Measurements from ENCODE around the gene CHURC1.

CHURC1 gene

DNA sequence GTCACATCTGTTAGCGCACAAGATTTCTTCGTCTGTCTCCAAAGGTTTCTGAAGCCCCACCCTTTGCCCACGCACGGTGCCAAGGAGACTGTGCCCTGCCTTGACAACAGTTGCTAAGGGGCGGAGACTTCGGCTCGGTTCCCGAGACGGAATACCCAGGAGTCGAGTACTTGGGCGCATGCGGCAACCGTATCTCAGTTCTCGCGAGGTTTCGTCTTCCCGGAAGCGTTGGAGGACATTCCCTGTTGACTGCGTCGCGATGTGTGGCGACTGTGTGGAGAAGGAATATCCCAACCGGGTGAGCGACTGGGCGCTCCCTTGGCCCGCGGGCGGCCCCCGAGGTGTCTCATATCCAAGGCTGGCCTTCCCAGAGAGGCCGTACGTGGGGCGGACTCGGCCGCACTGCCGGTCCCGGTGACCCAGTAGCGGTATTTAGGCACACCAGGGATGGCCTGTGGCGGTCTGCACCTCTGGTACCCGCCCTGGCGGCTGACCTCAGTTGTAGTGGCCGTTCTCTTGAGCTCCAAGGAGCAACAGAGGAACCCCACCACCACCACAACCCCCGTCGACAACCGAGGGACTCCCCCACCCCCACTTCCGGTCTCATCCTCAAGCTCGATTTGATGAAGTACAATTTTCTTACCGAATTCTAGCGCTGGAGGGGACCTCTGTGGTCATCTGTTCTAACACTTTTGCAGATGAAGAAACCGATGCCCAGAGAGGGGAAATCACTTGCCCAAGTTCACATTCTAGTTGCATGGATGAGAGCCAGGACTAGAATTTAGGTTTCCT is at the start of gene CHURC1:
TSS of gene CHURC1 (plus strand) at position 219 of the 792 bp plus-strand sequence. CDS start at position 260, 41 bp downstream.
- peak; percentile 98 for DNase-seq

DNA sequence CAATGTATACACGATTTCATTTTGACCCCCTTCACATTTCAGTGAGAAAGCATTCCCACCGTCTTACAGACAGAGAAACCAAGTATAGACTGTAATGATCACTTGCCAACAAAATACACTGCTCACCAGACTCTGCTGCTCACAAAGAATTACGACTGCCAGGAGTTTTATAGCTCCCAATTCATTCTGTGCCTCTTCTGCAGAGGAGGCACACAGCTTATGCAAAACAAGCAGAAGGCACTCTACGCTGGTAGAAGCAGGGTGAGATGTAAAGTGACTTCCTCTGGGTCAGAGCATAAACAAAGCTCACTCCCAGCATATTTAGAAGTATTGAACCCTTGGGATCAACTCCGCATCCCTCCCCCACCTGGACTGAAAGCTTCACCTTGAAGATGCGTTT is 49.1 kb upstream of the CHURC1 start:
- DNase-seq = no peak

DNA sequence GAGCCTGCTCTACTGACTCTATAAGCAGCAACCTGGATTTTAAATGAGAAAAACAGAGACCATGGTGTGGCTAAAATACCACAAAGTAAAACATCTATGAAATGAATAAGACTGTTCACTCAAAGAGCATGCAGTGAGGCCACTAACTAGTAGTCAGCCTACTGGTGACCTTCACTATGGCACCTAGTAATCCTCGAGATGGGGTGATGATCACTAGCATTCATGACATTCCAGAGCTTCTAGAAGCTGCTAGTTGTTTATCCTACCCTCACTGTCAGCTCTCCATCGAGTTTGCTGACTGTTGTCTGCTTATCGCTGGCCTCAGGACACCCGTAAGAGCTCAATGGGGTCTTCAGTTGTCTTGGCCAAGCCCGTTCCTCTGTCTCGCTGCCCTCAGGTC is 48.3 kb upstream of the CHURC1 start:
- DNase-seq = no peak

DNA sequence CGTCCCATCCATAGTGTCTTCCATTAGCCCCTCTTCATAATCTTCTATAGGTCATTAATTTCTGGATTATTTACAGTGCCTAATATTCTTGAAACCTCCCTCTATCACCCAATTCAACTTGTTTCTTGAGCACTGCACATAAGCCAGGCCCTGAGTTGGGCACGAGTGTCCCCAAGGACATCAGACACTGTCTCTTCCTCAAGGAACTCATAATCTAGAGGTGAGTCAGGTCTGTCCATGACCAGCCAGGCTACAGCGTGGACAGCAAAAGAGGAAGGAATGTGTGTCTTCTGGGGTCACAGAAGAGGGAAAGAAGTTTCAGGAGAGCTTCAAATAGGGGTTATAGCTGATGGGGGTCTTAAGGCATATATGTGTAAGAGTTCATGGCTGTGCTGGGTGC is 47.1 kb upstream of the CHURC1 start:
- DNase-seq = no peak

DNA sequence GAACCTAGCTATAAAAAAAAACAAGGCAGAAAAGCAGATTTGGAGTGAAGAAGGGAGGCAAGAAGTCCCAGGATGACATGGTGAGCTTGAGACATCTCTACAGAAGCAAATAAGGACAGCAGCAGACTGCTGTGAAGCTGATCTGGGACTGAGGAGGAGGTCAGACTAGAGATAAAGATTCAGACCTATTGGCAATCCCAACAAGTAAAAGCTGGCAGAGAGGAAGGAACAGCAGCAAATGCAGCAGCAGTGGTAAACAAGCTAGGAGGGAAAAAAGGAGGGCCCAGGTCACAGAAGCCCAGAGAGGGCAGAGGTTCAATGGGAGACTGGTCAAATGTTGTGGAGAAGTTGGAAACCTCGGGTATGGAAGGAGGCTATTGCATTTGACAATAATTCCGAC is 45.9 kb upstream of the CHURC1 start:
- no peak for DNase-seq

DNA sequence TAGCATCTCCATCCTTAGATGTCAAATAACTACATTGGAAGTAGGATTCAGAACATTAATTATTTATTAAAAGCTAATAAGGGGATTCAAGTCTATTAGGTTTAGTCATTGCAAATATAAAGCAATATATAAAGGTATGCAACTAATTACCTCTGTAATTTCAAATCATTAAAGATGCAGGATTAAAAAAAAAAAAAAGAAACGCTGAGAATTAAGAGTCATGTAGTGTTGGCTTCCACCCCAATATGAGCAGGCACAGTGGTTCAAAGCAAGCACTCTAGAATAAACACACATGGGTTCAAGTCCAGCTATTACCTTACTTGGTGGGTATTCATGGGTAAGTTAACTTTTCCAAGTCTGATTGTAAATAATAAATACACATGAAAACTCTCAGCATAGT is 45.4 kb upstream of the CHURC1 start:
- DNase-seq = no peak

DNA sequence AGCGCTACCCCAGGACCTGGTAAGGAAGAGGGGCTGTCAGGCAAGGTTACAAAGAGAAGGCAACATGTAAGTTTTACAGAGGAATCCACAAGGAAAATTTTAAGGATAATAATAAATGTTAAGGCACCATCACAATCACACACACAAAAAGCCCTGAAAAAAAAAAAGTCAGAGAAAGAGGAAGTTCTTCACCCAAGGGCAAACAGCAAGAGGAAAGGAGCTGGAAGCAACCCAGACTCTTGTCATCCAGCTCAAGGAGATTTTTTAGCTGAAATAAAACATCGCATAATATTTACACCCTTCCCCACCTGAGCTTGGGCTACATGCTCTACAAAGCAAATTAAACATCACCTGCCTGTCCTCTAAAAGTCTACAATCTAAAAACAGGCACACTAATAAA is 44.1 kb upstream of the CHURC1 start:
- DNase-seq = no peak

DNA sequence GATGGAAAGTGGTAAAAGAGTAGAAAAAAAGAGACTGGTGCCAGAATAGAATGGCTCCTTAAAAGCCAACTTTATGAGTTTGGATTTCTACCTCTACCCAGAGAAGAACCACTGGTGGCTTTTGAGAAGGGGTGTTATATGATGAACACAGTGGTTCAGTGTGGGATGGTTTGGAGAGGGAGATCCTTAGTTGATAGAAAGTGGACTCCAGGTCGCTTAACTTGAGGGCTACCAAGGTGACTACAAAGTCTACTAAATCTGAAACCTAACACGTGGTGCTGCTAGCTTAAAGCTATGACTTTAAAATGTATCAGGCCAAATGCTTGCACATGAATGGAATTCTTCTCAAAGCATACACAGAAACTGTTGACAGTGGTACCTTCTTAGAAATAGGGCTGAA is 42.9 kb upstream of the CHURC1 start:
- no peak for DNase-seq

DNA sequence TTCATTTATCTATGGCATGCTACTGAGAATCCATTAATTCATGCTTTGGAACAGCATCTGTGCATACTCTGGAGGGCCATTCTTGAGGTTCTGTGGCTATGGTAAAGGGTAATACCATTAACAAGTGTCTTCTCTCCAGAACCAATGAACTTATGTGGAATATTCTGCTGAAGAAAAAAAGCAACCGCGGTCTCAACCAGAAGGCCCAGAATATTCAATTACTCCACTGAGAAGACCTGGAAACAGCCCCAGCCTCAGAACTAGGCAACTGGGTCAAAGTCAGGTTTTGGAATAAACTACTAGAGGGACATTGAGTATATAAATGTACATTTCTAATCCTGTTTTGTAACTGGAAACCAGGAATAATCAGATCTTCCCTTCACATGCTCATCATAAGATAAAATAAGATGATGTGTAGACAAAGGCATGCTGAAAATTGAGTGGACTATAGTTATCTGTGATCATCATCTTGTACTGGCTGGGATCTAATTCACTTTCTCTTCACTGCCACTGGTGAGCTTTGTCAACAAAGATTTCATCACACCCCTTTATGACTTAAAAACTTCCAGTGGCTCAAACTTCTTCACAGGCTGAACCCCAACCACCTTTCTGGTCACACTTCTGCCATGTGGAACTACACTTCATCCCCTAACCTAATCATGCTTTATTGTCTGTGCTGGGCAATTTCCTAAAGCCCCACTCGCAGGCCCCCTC is 40.6 kb upstream of the CHURC1 start:
- DNase-seq = no peak

DNA sequence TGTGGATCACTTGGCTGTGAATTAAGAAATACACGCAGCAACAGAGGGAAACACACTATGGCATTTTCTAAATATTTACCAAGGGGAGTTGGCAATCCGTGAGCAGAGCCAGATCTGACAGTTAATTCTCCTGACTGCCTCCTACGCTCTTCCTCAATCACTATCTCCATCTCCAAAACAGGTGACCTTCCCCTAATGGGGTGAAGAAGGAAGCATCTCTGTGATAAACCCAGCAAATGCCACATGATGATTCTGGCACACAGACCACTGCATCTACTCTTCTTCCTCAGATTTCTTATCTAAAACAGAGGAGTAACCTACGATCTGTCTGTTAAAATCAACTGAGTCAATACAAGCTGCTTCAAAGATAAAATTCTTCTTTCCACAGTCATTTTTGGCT is 38.9 kb upstream of the CHURC1 start:
- no peak for DNase-seq

DNA sequence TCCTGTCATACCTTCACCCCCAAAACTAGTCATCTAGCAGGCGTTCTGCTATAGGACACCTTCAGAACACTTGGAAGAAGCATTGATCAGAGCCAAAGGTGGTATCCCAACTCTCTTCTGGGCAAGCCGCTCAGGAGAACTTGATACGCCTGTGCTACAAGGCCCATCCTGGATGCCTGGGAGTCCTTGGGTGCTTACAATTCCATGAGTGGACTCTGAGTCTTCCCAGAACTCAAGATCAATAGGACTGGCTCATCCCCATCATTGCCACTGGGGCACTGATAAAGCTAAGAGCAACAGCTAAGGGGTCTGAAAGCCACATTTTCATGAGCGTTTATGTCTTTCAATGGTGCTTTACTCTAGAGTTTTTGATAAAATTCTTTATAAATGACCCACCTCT is 36.4 kb upstream of the CHURC1 start:
- no peak for DNase-seq

DNA sequence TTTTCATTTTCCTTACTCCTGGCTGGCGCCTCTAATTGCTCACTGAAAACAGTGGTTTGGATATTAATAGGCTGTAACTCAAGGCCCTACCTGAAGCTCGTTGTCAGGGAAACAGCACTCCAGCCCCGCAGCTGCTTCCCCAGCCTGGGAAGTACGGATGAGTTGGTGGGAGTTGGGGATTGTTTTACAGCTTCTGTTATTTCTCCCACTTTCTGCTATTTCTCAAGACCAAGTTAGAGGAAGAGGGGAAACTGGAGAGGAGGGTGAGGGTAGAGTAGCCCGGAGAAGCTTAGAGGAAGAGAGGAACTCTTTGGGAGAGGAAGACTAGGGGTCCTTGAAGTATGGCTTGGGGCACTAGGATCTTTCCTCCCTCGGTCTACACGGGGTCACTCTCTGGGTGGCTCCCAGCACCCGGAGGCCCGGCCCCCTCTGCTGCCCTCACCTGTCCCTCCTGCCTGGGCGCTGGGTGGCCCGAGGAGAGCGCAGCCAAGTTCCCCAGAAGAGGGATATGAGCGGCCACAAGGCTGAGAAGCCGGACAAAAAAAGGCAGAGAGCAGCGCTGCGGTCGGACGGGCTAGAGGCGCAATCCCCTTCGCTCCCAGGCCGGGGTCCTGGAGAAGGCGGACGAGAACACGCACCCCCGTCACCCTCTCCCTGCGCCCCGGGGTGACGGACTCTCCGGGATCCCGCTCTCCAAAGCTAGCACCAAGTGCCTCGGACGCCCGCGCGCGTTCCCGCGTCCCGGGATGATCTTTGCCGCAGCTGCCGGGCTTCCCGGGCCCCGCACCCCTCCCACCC is 35.2 kb upstream of the CHURC1 start:
- DNase-seq = no peak

DNA sequence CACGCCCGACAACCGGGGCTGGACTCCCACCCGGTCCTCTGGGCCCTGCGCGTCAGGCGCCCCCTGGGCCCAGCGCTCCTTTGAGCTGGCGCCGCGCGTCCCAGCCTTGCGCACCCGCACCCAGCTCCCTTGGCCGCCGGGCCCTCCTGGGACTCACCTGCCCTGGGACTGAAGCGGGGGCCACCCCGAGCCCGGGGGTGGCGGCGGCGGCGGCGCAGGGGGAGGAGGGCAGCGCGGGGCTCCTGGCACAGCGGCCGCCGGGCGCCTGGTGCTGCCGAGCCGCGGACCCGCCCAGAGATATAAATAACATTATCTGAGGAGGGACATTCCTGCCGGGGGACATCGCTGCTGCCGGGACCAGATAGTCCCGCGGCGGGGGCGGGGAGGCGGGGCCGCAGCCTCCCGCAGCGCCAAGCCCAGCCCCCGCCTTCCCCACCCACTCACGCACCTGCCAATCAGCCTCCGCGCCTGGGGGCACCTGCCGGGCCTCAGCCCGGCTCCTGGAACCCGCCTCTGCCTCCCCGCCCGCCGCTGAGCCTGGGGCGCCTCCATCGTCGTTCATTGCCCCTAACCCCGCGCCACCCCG is 34.5 kb upstream of the CHURC1 start, which contains the start of gene SPTB:
TSS of gene SPTB (minus strand) at position 273 of the 586 bp plus-strand sequence. CDS start 56,813 bp downstream, outside the sequence.
- peak; percentile 72 for DNase-seq

DNA sequence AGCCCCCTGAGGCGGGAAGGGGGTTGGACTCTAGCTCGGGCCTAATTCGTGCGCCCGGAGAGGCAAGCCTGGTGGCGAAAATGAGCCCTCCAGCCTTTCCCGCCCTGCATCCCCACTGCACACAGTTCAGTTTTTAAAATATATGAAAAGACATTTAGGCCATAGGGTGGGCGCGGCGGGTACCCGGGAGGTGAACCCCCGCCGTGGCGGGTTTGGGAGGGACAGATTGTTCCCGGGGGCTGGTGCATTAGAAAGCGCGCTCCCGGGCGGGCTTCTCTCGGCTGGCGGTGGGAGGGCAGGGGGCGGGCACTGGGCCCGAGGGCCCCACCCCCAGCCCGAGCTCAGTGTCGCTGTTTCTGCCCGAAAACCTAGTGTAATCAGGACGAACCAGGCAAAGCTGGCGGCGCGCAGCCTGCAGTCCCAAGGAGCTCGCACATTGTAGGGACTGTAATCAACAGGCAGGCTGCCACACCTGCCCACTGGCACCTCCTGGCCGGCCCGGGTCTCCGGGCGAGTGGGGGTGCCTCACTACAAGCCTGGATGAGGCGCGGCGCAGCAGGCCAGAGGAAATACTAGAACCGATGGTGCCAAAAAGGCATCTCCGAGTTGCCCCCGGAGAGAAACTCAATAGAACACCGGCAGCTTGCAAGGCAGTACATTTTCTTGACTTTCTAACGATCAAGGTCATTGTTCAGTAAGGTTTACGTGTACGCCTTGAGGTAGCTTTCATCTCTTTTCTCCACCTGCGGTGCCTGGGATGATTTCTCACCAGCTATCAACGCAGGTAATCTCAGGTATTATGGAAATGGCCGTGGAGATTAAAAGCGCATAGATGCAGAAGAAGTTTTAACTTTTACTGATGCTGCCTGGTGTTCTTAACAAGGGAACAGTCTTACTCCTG is 33.8 kb upstream of the CHURC1 start:
- DNase-seq = peak; percentile 52

DNA sequence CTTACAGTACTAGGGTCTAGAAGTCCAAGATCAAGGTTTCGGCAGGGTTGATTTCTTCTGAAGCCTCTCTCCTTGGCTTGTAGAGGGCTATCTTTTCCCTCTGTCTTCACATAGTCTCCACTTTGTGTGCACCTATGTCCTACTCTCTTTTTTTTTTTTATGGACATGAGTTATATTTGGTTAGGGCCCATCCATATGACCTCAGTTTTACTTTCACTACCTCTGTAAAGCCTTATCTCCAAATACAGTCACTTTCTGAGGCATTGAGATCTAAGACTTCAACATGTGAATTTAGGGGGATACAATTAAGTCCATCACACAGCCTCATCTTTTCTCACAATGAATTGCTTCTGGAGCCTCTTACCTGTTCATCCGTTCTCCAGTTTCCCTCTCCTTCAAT is 28.7 kb upstream of the CHURC1 start:
- no peak for DNase-seq

DNA sequence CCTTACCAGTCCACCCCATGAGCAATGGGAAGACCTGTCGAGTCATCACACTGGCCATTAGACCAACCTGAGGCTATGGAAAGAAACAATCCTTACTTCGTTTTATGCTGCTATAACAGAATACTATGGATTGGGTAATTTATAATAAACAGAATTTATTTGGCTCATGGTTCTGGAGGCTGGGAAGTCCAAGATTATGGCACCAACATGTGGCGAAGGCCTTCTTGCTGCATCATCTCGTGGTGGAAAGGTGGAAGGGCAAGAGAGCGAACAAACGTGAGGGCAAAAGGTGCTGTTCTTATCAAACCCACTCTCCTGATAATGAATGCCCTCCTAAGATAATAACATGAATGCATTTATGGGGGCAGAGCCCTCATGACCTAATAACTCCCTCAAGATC is 24.9 kb upstream of the CHURC1 start:
- DNase-seq = no peak

DNA sequence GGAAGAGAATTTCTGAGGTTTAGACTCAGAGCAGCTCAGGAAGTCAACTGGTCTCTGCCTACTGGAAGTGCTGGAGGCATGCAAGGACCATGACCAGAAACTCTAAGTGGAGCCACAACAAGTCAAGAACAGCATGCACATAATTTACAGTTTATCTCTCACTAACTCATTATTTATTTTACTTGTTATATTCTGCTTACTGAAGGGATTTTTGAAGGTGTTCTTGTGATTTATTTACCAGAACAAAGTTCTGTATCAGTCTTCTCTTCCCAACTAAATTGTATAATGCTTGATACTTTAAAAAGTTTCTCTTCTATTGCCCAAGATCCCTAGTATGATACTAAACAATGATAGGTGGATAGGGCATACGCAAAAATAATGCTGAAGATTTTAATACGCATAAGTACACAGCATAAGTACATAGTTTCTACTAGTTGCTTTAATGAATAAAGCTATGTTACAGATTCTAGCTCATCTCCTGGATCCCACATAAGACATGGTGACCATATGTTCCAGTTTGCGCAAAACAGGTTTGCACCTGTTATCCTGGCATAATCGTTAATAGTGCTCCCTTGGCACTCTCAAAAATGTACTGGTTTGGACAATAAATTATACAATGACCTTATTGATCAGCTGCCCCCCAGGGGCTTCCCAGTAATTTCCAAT is 22.9 kb upstream of the CHURC1 start:
- no peak for DNase-seq

DNA sequence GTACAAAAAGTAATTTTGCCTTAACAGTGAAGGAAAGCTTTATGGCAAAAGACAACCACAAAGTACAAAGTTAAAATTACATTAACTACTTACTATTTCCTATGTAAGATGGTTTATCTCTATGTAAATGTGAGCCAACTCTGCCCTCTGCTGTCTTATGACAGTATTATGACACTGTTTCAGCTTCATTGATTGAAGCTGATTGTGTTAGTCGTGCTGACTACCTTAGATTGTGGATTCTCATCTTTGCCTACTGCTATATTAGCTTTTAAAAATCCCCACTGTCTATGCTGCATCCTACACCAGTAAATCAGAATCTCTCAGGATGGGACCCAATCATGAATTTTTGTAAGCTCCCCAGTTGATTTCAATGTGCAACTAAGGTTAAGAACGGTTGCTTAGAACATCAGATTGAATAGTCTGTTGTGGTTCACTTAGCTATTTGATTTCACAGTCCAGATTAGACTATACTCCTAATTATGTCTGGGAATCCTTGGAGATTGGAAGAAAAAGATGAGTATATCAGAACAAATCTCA is 22.3 kb upstream of the CHURC1 start:
- peak; percentile 35 for DNase-seq

DNA sequence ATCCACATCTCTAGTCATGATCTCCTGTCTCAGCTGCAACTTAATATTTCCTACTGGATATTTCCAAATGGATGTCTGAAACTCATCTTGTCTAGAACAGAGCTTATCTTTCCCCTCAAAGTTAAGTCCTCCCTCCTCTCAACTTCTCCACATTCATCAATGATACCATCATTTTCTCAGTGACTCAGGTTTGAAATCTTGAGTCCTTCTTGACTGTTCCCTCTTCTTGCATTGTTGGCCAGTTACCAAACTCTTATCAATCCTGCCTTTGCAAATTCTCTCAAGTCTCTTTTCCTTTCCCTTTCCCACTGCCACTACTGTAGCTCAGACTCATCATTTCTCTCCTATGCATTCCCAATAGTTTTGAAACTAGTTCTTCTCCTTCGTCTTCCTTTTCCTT is 14.3 kb upstream of the CHURC1 start:
- DNase-seq = no peak

DNA sequence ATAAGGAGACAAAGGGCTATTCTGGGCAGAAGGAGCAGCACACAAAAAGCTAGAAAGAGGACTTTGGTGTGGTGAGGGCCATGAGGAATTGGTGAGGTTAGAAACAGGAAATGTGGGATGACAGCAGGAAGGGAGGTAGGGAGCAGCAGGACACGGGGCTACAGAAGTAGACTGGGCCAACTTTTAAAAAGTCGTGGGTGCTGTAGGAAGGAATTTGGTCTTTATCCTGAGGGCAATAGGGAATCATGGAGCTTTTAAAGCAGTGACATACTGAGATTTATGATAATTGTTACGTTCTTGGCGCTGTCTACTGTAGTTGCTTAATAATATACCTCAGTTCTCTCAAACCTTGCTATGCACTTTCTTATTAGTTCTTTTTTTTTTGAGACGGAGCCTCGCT is 8.2 kb upstream of the CHURC1 start:
- DNase-seq = no peak

DNA sequence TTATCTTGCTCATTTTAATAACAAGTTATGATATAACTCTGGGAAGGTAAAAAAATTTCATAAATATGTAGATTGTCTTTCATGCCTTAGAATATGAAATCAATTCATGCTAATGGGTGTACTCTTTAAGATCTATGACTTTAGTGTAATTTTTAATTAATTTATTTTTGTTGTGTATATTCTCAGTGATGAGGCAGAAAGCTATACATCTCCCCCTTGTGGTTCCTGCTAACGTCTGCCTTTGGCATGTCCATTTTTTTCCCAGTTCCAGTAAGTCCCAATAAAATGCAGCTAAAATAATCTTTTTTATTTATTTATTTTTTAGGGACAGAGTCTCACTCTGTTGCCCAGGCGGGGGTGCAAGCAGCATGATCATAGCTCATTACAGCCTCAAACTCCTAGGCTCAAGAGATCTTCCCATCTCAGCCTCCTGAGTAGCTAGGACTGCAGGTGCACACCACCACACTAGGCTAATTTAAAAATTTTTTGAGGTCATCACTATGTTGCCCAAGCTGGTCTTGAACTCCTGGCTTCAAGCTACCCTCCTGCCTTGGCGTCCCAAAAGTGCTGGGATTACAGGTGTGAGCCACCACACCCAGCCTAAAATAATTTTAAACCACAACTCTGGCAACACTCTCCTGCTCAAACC is 3.3 kb upstream of the CHURC1 start:
- DNase-seq = no peak

Measured in activated T-cell treated with anti-CD3 and anti-CD28 coated beads for 4 hours (primary cell).